Thyroid gland (tissue), 4 donors: ENCODE measurements around the gene SECISBP2L. TPM values are rescaled to one million over a fixed set of nuclear protein-coding genes. Genes with fewer than 3 reads are reported as not detected.

ENCODE experiments used
- DNase-seq, 2 donors: peaks; one replicate each; pipeline ENCODE4 v3.0.0-alpha.2; 2019
- H3K27ac ChIP-seq, 3 donors: fragments of 200-600 bp; sonication (generic); 1 replicate in 2 of 3; 2 replicates in 1 of 3; pipeline ENCODE4 v1.5.1; 2016 to 2019; ENCODE audit warnings: mild to moderate bottlenecking in 1 of 3, moderate library complexity in 1 of 3
- H3K27me3 ChIP-seq: fragments of 200-600 bp; sonication (generic); one replicate; pipeline ENCODE4 v1.5.1; 2019
- H3K36me3 ChIP-seq, 2 donors: fragments of 200-600 bp; sonication (generic); one replicate each; pipeline ENCODE4 v1.5.1; 2016 to 2019
- H3K4me1 ChIP-seq, 2 donors: fragments of 200-600 bp; sonication (generic); one replicate each; pipeline ENCODE4 v1.5.1; 2017 to 2019
- H3K4me3 ChIP-seq, 3 donors: fragments of 200-600 bp; sonication (generic); replicated peaks in 1 of 3; 1 replicate in 2 of 3; 2 replicates in 1 of 3; pipeline ENCODE4 v1.5.1; 2016; ENCODE audit warnings: mild to moderate bottlenecking in 1 of 3
- H3K9me3 ChIP-seq: fragments of 200-600 bp; sonication (generic); one replicate; pipeline ENCODE4 v1.5.1; 2017
- POLR2A ChIP-seq, 2 donors: fragments of 450-650 bp; IDR thresholded peaks; one replicate each; pipeline ENCODE4 v1.6.1; 2017; ENCODE audit warnings: antibody characterized with exemption in 2 of 2, mild to moderate bottlenecking in 2 of 2, moderate library complexity in 1 of 2
- WGBS, 2 donors: methylation state at CpG; one replicate each; pipeline ENCODE4 v1.1.5; 2017; 5-methylcytosine and 5-hydroxymethylcytosine counted together
- intact Hi-C: fragments of 100-400 bp; cut with DNase I; formaldehyde crosslinking; loops from one replicate; pipeline ENCODE4 v1.15.1; 2023
- total RNA-seq, 4 donors: library from RNA; depleted of rRNA; stranded (reverse); fragments of >200 nt; gene quantifications; one replicate each; pipeline ENCODE4 v1.2.3, GENCODE V29; 2016
- TF ChIP-seq, protein P1 (sequence below), 6 experiments: fragments of 200-600 bp in 3 of 6; fragments of 450-650 bp in 3 of 6; sonication (generic) in 3 of 6; IDR thresholded peaks; one replicate each; pipeline ENCODE4 v1.5.1; 2016 to 2019; ENCODE audit warnings: antibody characterized with exemption in 6 of 6, mild to moderate bottlenecking in 2 of 6, inconsistent platforms in 1 of 6, moderate library complexity in 1 of 6

Gene SECISBP2L
- total RNA-seq, 4 donors from 2014 or later = 53.9 to 88.8 (median 60.9) TPM

- WGBS, 2 donors = 11 to 12% methylated on average over 8 of the region's 8 CpGs
- DNase-seq = no peak
- Histone ChIP-seq H3K36me3 (no peaks in the 10 kb centered on the region), H3K9me3 (no peaks in the 10 kb centered on the region), H3K4me3 (peak overlapping the region in 2 of 3 donors; percentile 77 to 79), H3K27ac (peak overlapping the region in 2 of 3 donors; percentile 93 to 94), H3K4me1 (peaks cover 17 to 21% of the 10 kb centered on the region in 2 donors), H3K27me3 (no peaks in the 10 kb centered on the region)
- TF ChIP-seq POLR2A (IDR thresholded peaks at IDR 0.05) = no peak
- TF ChIP-seq, protein P1, sequence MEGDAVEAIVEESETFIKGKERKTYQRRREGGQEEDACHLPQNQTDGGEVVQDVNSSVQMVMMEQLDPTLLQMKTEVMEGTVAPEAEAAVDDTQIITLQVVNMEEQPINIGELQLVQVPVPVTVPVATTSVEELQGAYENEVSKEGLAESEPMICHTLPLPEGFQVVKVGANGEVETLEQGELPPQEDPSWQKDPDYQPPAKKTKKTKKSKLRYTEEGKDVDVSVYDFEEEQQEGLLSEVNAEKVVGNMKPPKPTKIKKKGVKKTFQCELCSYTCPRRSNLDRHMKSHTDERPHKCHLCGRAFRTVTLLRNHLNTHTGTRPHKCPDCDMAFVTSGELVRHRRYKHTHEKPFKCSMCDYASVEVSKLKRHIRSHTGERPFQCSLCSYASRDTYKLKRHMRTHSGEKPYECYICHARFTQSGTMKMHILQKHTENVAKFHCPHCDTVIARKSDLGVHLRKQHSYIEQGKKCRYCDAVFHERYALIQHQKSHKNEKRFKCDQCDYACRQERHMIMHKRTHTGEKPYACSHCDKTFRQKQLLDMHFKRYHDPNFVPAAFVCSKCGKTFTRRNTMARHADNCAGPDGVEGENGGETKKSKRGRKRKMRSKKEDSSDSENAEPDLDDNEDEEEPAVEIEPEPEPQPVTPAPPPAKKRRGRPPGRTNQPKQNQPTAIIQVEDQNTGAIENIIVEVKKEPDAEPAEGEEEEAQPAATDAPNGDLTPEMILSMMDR (IDR thresholded peaks at IDR 0.05) = no peak
- intact Hi-C loops = no loop called here
Observed at GRCh38 chr15:49044766-49045606, 1.3 kb downstream of the SECISBP2L start.

DNA sequence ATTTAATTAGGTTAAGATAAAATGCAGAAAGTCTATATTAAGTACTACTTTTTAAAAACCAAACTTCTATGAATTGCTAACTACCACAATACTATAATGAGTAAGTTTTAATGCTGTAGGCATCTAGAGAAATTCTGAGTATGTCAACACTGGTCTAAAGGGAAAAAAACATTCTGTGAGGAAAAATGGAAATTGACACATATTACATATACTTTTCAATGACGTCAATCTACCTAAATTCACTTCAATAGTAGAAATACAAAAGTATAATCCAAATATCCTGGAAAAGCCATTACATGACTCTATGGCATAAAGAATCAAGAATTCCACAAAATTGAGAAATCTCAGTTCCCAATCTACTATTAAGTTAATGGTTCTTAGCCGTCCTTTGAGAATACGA is 2.2 kb downstream of the SECISBP2L start:
- WGBS, 2 donors = 77 to 81% methylated on average over 3 of the region's 3 CpGs
- no peak for TF ChIP-seq POLR2A (IDR thresholded peaks at IDR 0.05)
- TF ChIP-seq, protein P1 (IDR thresholded peaks at IDR 0.05) = no peak
- no peaks in the 10 kb centered on the region for H3K27me3 ChIP-seq
- no peaks in the 10 kb centered on the region for H3K36me3 ChIP-seq
- no peak for DNase-seq
- no peaks in the 10 kb centered on the region for H3K9me3 ChIP-seq
- intact Hi-C loops = no loop called here
- no peak overlapping the region for H3K27ac ChIP-seq
- H3K4me3 ChIP-seq = no peak overlapping the region
- peaks cover 17 to 23% of the 10 kb centered on the region in 2 donors for H3K4me1 ChIP-seq

DNA sequence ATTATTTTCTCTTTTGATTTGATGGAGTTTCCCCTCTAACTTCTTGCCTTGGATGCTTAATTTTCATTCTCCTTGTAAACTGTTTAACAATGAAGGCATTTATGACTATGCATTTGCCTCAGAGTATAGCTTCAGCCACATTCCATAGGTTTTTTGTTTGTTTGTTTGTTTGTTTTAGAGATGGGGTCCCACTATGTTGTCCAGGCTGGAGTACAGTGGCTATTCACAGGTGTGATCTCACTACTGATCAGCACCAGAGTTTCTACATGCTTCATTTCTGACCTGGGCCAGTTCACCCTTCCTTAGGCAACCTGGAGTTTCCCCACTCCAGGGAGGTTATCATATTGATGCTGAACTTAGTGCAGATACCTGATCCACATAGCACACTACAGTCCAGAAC is 4.1 kb downstream of the SECISBP2L start:
- Histone ChIP-seq H3K36me3 (no peaks in the 10 kb centered on the region), H3K4me1 (peaks cover 26 to 37% of the 10 kb centered on the region in 2 donors), H3K9me3 (no peaks in the 10 kb centered on the region), H3K27ac (no peak overlapping the region), H3K27me3 (no peaks in the 10 kb centered on the region), H3K4me3 (no peak overlapping the region)
- no peak for DNase-seq
- no peak for TF ChIP-seq POLR2A (IDR thresholded peaks at IDR 0.05)
- TF ChIP-seq, protein P1 (IDR thresholded peaks at IDR 0.05) = no peak
- intact Hi-C loops = no loop called here

GRCh38 chr15:49041426-49041825 is 4.8 kb downstream of the SECISBP2L start:
- TF ChIP-seq, protein P1 (IDR thresholded peaks at IDR 0.05) = no peak
- no peak for TF ChIP-seq POLR2A (IDR thresholded peaks at IDR 0.05)
- Histone ChIP-seq H3K27me3 (no peaks in the 10 kb centered on the region), H3K4me3 (no peak overlapping the region), H3K4me1 (peaks cover 26 to 37% of the 10 kb centered on the region in 2 donors), H3K9me3 (no peaks in the 10 kb centered on the region), H3K36me3 (no peaks in the 10 kb centered on the region), H3K27ac (no peak overlapping the region)
- no peak for DNase-seq
- WGBS, 2 donors = 81 to 86% methylated on average over 5 of the region's 5 CpGs
- intact Hi-C loops = no loop called here

DNA sequence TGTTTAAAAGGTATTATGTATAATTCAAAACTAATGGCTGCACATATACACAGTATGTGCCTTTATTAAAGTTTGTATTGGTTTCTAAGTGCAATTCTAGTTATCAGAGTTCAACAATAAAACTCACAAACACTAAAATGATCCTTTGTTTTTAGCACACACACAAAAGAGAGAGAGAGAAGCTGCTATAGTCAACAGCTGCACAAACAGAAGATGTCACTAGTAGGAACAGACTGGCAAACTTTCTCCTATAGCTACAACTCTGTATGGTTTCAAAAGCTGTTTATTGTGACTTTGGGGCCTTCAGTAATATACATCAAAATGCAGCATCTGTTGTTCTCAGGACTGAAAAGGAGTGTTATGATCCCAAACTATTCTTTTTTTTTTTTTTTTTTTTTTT is 6.1 kb downstream of the SECISBP2L start:
- TF ChIP-seq, protein P1 (IDR thresholded peaks at IDR 0.05) = no peak
- no peak for TF ChIP-seq POLR2A (IDR thresholded peaks at IDR 0.05)
- Histone ChIP-seq H3K27ac (no peak overlapping the region), H3K9me3 (no peaks in the 10 kb centered on the region), H3K36me3 (no peaks in the 10 kb centered on the region), H3K27me3 (no peaks in the 10 kb centered on the region), H3K4me3 (no peak overlapping the region), H3K4me1 (peaks cover 26 to 33% of the 10 kb centered on the region in 2 donors)
- no peak for DNase-seq
- intact Hi-C loops = no loop called here
